Measurements from ENCODE around the gene DHX36. TPM values are rescaled to one million over a fixed set of nuclear protein-coding genes. Genes with fewer than 3 reads are reported as not detected.

The DHX36 gene
- total RNA-seq, 2 donors from 2014 or later = 90.0 to 97.3 TPM

GRCh38 chr3:154349223-154349622 is 24.9 kb upstream of the DHX36 start:
- Histone ChIP-seq H3K36me3 (ENCODE audit: control insufficient read depth, insufficient read depth, low read length) (no peaks in the 10 kb centered on the region), H3K4me1 (ENCODE audit: control insufficient read depth, insufficient read depth, low read length) (no peaks in the 10 kb centered on the region), H3K9ac (ENCODE audit: extremely low read depth, low read length, poor library complexity, severe bottlenecking) (no peak overlapping the region), H3K9me3 (ENCODE audit: control insufficient read depth, low read length) (no peaks in the 10 kb centered on the region), H3K4me3 (ENCODE audit: low read length) (no peak overlapping the region), H3K27me3 (ENCODE audit: control insufficient read depth, insufficient read depth, low read length, poor library complexity, severe bottlenecking) (no peaks in the 10 kb centered on the region), H3K27ac (ENCODE audit: low read depth, low read length) (no peak overlapping the region)
- Mint-ChIP-seq H3K27ac (no peak overlapping the region), H3K36me3 (ENCODE audit: low read depth) (no peaks in the 10 kb centered on the region), H3K27me3 (ENCODE audit: insufficient read depth) (no peaks in the 10 kb centered on the region), H3K4me3 (no peak overlapping the region), H3K4me1 (peaks cover 4% of the 10 kb centered on the region), H3K9me3 (no peaks in the 10 kb centered on the region)
- no peak for TF ChIP-seq CTCF (conservative IDR thresholded peaks at IDR 0.05)
- 57% methylated on average over 1 of the region's 2 CpGs; no CpG with 5 or more reads in 1 of the 2 experiments for WGBS, 2 experiments (ENCODE audit: insufficient coverage in 1 of 2, insufficient read length in 1 of 2)
- no peak for DNase-seq

- H3K36me3 ChIP-seq (ENCODE audit: control insufficient read depth, insufficient read depth, low read length) = no peaks in the 10 kb centered on the region
- no peaks in the 10 kb centered on the region for H3K9me3 ChIP-seq (ENCODE audit: control insufficient read depth, low read length)
- H3K27me3 ChIP-seq (ENCODE audit: control insufficient read depth, insufficient read depth, low read length, poor library complexity, severe bottlenecking) = no peaks in the 10 kb centered on the region
- no peak overlapping the region for H3K27ac ChIP-seq (ENCODE audit: low read depth, low read length)
- TF ChIP-seq CTCF (conservative IDR thresholded peaks at IDR 0.05) = no peak
- H3K9ac ChIP-seq (ENCODE audit: extremely low read depth, low read length, poor library complexity, severe bottlenecking) = no peak overlapping the region
- no peak for DNase-seq
- 90 to 100% methylated on average over 1 to 2 of the region's 2 CpGs for WGBS, 2 experiments (ENCODE audit: insufficient coverage in 1 of 2, insufficient read length in 1 of 2)
- Mint-ChIP-seq H3K27me3 (ENCODE audit: insufficient read depth) (no peaks in the 10 kb centered on the region), H3K4me1 (peaks cover 4% of the 10 kb centered on the region), H3K4me3 (no peak overlapping the region), H3K9me3 (no peaks in the 10 kb centered on the region), H3K27ac (no peak overlapping the region), H3K36me3 (ENCODE audit: low read depth) (no peaks in the 10 kb centered on the region)
- no peaks in the 10 kb centered on the region for H3K4me1 ChIP-seq (ENCODE audit: control insufficient read depth, insufficient read depth, low read length)
- H3K4me3 ChIP-seq (ENCODE audit: low read length) = no peak overlapping the region
These were observed 21.3 kb upstream of the DHX36 start for GRCh38 chr3:154345422-154346122.

- Mint-ChIP-seq H3K27ac (no peak overlapping the region), H3K27me3 (ENCODE audit: insufficient read depth) (peaks cover under 1% of the 10 kb centered on the region), H3K4me3 (no peak overlapping the region), H3K4me1 (peaks cover under 1% of the 10 kb centered on the region), H3K9me3 (no peaks in the 10 kb centered on the region), H3K36me3 (ENCODE audit: low read depth) (no peaks in the 10 kb centered on the region)
- DNase-seq = no peak
- Histone ChIP-seq H3K36me3 (ENCODE audit: control insufficient read depth, insufficient read depth, low read length) (no peaks in the 10 kb centered on the region), H3K4me1 (ENCODE audit: control insufficient read depth, insufficient read depth, low read length) (peaks cover 4% of the 10 kb centered on the region), H3K27ac (ENCODE audit: low read depth, low read length) (no peak overlapping the region), H3K9me3 (ENCODE audit: control insufficient read depth, low read length) (no peaks in the 10 kb centered on the region), H3K9ac (ENCODE audit: extremely low read depth, low read length, poor library complexity, severe bottlenecking) (no peak overlapping the region), H3K4me3 (ENCODE audit: low read length) (no peak overlapping the region), H3K27me3 (ENCODE audit: control insufficient read depth, insufficient read depth, low read length, poor library complexity, severe bottlenecking) (no peaks in the 10 kb centered on the region)
- no peak for TF ChIP-seq CTCF (conservative IDR thresholded peaks at IDR 0.05)
- WGBS, 2 experiments (ENCODE audit: insufficient coverage in 1 of 2, insufficient read length in 1 of 2) = 78% methylated on average over 4 of the region's 4 CpGs; no CpG with 5 or more reads in 1 of the 2 experiments
These were observed 14.3 kb upstream of the DHX36 start for GRCh38 chr3:154338570-154338969.

All from endodermal cell (in vitro differentiated cells).